Measurements from ENCODE around the gene OR2D3. TPM values are rescaled to one million over a fixed set of nuclear protein-coding genes. Genes with fewer than 3 reads are reported as not detected.
"Not testable (repeated sequence)": the region's sequence is repeated elsewhere in the genome, so short reads cannot be mapped to it uniquely, and the experiment has no call there.

The OR2D3 gene
- total and polyA plus RNA-seq, 7 donors: not detected

- intact Hi-C loops (cut with DNase I): no loop called here
- WGBS, 3 donors: 68 to 84% (median 73%) methylated on average over 4 of the region's 4 CpGs
- TF ChIP-seq, protein P1, sequence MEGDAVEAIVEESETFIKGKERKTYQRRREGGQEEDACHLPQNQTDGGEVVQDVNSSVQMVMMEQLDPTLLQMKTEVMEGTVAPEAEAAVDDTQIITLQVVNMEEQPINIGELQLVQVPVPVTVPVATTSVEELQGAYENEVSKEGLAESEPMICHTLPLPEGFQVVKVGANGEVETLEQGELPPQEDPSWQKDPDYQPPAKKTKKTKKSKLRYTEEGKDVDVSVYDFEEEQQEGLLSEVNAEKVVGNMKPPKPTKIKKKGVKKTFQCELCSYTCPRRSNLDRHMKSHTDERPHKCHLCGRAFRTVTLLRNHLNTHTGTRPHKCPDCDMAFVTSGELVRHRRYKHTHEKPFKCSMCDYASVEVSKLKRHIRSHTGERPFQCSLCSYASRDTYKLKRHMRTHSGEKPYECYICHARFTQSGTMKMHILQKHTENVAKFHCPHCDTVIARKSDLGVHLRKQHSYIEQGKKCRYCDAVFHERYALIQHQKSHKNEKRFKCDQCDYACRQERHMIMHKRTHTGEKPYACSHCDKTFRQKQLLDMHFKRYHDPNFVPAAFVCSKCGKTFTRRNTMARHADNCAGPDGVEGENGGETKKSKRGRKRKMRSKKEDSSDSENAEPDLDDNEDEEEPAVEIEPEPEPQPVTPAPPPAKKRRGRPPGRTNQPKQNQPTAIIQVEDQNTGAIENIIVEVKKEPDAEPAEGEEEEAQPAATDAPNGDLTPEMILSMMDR (IDR thresholded peaks at IDR 0.05): no peak
These were observed 8.1 kb downstream of the OR2D3 start for GRCh38 chr11:6928916-6929315.

DNA sequence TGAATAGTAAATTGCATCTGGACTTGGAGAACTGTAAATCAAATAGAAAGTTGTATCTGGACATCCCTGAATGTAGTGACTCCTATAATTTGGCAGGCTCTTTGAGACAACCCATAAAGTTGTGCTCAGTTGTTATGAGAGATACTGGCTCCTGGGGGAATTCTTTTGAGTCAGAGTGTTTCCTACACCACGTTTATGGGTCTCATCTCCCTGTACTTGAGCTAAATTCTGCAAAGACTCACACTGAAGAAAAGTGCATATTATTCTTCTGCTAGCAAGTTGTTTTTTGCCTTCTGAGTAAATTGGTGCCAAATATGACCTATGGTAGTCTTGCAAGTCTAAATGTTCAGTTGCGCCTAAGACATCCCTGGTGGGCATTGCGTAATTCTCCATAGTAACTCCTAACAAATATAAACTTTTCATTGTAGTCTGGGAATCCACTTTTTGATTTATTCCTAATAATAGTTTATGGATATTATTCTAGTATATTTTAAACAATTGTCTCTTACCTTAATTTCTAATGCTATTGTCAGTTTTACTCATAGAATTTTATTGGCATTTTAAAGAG is 10.4 kb downstream of the OR2D3 start:
- no peak for ATAC-seq
- intact Hi-C loops (cut with DNase I): no loop called here
- TF ChIP-seq, protein P1 (IDR thresholded peaks at IDR 0.05): no peak
- Histone ChIP-seq H3K36me3 (ENCODE audit: insufficient read depth in 1 of 2, low read depth in 1 of 2) (no peaks in the 10 kb centered on the region), H3K27me3 (ENCODE audit: insufficient read depth in 3 of 3, low read length in 2 of 3) (peaks cover 0 to 16% (median 3%) of the 10 kb centered on the region in 3 donors), H3K27ac (no peak overlapping the region), H3K9me3 (no peaks in the 10 kb centered on the region), H3K4me3 (no peak overlapping the region), H3K4me1 (peaks cover 7% of the 10 kb centered on the region)
- 73 to 75% (median 73%) methylated on average over 3 of the region's 3 CpGs for WGBS, 3 donors
- no peak for DNase-seq

More at GRCh38 chr11:6928916-6929315, 8.1 kb downstream of the OR2D3 start:
- no peaks in the 10 kb centered on the region for H3K9me3 ChIP-seq
- DNase-seq (no peak), ATAC-seq (no peak)
- no peak overlapping the region for H3K4me3 ChIP-seq
- no peak overlapping the region for H3K27ac ChIP-seq
- peaks cover 7% of the 10 kb centered on the region for H3K4me1 ChIP-seq
- H3K36me3 ChIP-seq (ENCODE audit: insufficient read depth in 1 of 2, low read depth in 1 of 2): no peaks in the 10 kb centered on the region
- peaks cover 0 to 16% (median 3%) of the 10 kb centered on the region in 3 donors for H3K27me3 ChIP-seq (ENCODE audit: insufficient read depth in 3 of 3, low read length in 2 of 3)

- no peak overlapping the region for H3K4me3 ChIP-seq
- H3K4me1 ChIP-seq: peaks cover 3% of the 10 kb centered on the region
- ATAC-seq (no peak), DNase-seq (no peak)
- H3K9me3 ChIP-seq: no peaks in the 10 kb centered on the region
- WGBS, 3 donors: 82 to 87% (median 86%) methylated on average over 7 of the region's 7 CpGs
- no peak overlapping the region for H3K27ac ChIP-seq
- H3K27me3 ChIP-seq (ENCODE audit: insufficient read depth in 3 of 3, low read length in 2 of 3): peaks cover 0 to 16% (median 0%) of the 10 kb centered on the region in 3 donors
- H3K36me3 ChIP-seq (ENCODE audit: insufficient read depth in 1 of 2, low read depth in 1 of 2): no peaks in the 10 kb centered on the region
- intact Hi-C loops (cut with DNase I): no loop called here
- TF ChIP-seq, protein P1 (IDR thresholded peaks at IDR 0.05): no peak
These were observed 11.3 kb downstream of the OR2D3 start for GRCh38 chr11:6932145-6932544.

DNA sequence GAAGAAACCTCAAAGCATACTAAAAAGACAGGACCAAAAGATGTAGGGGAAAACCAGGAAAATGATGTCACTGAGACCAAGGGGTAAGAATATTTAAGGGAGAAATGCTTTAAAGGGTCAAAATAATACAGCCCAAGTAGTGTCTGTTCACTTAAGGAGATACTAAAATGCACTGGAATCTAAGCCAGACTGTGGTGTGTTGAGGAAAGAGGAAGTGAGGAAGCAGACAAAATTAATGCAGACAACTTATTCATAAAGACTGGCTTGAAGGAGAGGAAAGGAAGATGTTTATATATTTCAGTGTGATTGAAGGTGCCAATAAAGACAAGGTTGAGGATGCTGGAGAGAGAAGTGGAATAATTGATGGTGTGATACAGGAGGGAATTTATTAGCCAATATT is 21.2 kb downstream of the OR2D3 start:
- Histone ChIP-seq H3K27ac (no peak overlapping the region), H3K36me3 (ENCODE audit: insufficient read depth in 1 of 2, low read depth in 1 of 2) (no peaks in the 10 kb centered on the region), H3K4me1 (no peaks in the 10 kb centered on the region), H3K4me3 (no peak overlapping the region), H3K9me3 (no peaks in the 10 kb centered on the region), H3K27me3 (ENCODE audit: insufficient read depth in 3 of 3, low read length in 2 of 3) (no peaks in the 10 kb centered on the region)
- intact Hi-C loops (cut with DNase I): no loop called here
- no peak for DNase-seq
- ATAC-seq: no peak
- TF ChIP-seq, protein P1 (IDR thresholded peaks at IDR 0.05): no peak

DNA sequence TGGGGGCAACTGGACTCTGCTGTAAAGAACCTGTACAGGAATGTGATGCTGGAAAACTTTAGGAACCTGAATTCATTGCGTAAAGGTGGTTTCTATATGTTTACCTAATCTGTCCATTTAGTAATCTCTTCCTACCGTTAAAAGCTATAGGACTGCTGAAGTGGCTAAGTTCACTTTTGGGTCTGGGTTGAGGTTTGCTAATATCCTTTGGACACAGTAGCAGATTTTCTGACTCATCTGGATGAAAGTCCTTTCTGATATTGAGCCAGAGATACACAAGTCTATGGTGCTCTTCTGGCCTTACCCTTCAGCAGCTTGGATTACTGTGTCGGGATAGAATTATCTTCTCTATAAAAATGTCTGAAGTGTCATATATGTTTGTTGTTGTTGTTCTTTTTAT is 22.3 kb downstream of the OR2D3 start:
- intact Hi-C loops (cut with DNase I): no loop called here
- no peak overlapping the region for H3K27ac ChIP-seq
- H3K4me1 ChIP-seq: no peaks in the 10 kb centered on the region
- DNase-seq: no peak
- H3K36me3 ChIP-seq (ENCODE audit: insufficient read depth in 1 of 2, low read depth in 1 of 2): no peaks in the 10 kb centered on the region
- TF ChIP-seq, protein P1 (IDR thresholded peaks at IDR 0.05): no peak
- H3K4me3 ChIP-seq: no peak overlapping the region
- ATAC-seq: no peak
- 84 to 88% (median 87%) methylated on average over 3 of the region's 3 CpGs for WGBS, 3 donors
- H3K9me3 ChIP-seq: no peaks in the 10 kb centered on the region
- no peaks in the 10 kb centered on the region for H3K27me3 ChIP-seq (ENCODE audit: insufficient read depth in 3 of 3, low read length in 2 of 3)

- H3K4me1 ChIP-seq; H3K4me3 ChIP-seq; intact Hi-C loops (cut with DNase I); H3K27me3 ChIP-seq (ENCODE audit: insufficient read depth in 3 of 3, low read length in 2 of 3); H3K27ac ChIP-seq; H3K9me3 ChIP-seq; ATAC-seq; DNase-seq; H3K36me3 ChIP-seq (ENCODE audit: insufficient read depth in 1 of 2, low read depth in 1 of 2): not testable (repeated sequence)
- WGBS, 3 donors: 86 to 91% (median 89%) methylated on average over 7 to 10 of the region's 10 CpGs
These were observed 33.4 kb downstream of the OR2D3 start for GRCh38 chr11:6954248-6954647.
